ENCODE measurements around the gene SLC25A21. TPM values are rescaled to one million over a fixed set of nuclear protein-coding genes. Genes with fewer than 3 reads are reported as not detected.

Gene SLC25A21
- total RNA-seq, 2 experiments from 2014 or later, result not detected

DNA sequence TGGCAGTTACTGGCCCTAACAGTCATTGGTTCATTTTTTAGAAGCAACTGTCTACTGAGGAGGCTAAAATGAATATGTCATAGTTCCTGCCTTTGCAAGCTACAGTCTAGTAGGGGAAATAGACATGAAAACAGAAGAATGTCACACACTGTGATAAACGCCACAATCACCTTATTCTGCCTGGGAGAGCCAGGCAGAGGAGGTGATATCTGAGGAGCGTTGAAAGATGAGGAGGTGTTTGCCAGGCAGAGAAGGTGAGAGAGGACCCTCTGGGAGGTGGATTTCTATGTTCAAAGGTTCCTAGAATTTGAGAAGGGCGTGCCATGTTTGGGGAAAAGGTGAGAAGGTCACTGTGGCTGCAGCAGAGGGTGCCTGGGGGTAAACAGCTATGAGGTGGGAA, 325.0 kb downstream of the SLC25A21 start:
- DNase-seq (no peak), ATAC-seq (no peak)
- TF ChIP-seq, protein P1, sequence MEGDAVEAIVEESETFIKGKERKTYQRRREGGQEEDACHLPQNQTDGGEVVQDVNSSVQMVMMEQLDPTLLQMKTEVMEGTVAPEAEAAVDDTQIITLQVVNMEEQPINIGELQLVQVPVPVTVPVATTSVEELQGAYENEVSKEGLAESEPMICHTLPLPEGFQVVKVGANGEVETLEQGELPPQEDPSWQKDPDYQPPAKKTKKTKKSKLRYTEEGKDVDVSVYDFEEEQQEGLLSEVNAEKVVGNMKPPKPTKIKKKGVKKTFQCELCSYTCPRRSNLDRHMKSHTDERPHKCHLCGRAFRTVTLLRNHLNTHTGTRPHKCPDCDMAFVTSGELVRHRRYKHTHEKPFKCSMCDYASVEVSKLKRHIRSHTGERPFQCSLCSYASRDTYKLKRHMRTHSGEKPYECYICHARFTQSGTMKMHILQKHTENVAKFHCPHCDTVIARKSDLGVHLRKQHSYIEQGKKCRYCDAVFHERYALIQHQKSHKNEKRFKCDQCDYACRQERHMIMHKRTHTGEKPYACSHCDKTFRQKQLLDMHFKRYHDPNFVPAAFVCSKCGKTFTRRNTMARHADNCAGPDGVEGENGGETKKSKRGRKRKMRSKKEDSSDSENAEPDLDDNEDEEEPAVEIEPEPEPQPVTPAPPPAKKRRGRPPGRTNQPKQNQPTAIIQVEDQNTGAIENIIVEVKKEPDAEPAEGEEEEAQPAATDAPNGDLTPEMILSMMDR (IDR thresholded peaks at IDR 0.05), result no peak
- Mint-ChIP-seq H3K9me3 (no peaks in the 10 kb centered on the region), H3K4me1 (ENCODE audit: low read depth) (no peaks in the 10 kb centered on the region), H3K27ac (no peak overlapping the region), H3K4me3 (no peak overlapping the region), H3K27me3 (no peaks in the 10 kb centered on the region), H3K36me3 (ENCODE audit: low read depth) (no peaks in the 10 kb centered on the region)
- ChIA-PET CTCF (no interaction called here), POLR2A (no interaction called here)
- intact Hi-C loops (cut with micrococcal nuclease), result no loop called here

DNA sequence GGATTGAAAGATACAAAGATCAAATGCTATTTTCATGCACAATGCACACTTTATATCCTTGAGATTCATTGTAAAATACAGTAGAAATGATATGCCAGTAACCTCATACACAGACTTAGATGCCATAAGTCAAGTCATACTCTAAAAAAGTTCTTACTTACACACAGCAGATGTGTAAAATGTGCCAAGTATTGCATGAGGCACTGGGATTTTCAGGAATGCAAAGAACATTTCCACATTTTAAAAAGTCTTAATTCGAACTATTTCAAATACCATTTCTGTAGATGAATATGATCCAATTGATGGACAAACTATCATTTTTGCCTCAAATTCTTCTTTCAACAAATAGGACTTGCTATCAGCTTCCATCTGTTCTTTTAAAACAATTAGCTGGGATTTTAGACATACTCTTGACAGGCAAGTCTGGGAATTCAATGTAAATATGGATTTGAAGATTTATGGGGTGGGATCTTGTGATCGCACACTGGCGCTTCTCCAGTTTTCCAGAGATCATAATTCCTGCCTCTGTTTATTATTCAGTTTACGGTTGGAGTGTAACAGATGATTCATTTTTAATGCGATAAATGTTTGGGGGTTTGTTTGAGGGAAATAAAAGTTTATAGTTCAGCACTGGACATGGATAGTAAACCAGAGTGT, 326.9 kb downstream of the SLC25A21 start:
- no peak overlapping the region for H3K4me3 Mint-ChIP-seq
- no peak overlapping the region for H3K27ac Mint-ChIP-seq
- no peaks in the 10 kb centered on the region for H3K27me3 Mint-ChIP-seq
- CTCF ChIA-PET, result no interaction called here
- H3K4me1 Mint-ChIP-seq (ENCODE audit: low read depth), result no peaks in the 10 kb centered on the region
- POLR2A ChIA-PET, result no interaction called here
- DNase-seq, result no peak
- intact Hi-C loops (cut with micrococcal nuclease), result no loop called here
- no peaks in the 10 kb centered on the region for H3K36me3 Mint-ChIP-seq (ENCODE audit: low read depth)
- TF ChIP-seq, protein P1 (IDR thresholded peaks at IDR 0.05), result no peak
- ATAC-seq, result no peak
- H3K9me3 Mint-ChIP-seq, result no peaks in the 10 kb centered on the region

DNA sequence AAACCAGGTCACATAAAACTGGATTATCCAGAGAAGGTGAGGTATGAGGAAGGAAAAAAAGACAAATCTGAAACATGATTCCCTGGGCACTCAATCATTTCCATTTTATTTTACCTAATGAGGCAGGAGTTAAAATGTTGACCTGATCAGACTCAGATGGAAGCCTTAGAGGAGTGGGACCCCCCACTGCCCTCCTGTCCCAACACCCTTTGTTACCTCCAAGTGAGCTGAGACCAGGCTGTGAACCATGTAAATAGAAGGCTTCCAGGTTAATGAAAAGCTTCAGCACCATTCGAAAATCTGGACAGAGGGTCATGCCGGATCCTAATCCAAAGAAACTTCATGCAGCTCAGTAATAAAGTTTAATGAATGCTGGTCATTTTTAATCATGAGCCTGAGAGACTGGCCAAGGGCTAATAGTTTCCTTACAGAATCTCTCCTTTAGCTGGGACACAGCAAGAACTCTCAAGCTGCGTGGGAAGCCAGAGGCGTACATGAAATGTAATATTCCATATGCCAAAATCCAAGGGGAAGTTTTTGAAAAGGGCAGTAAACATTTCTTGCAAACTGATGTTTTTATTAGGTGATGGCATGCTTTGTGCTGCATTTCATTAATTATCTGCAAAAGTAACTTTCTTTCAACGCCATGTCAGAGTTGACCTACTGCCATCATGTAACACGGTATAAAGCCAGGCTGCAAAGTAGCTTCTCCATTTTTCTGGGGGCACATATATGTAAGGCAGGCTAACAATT, 327.8 kb downstream of the SLC25A21 start:
- POLR2A ChIA-PET, result no interaction called here
- CTCF ChIA-PET, result no interaction called here
- H3K9me3 Mint-ChIP-seq, result no peaks in the 10 kb centered on the region
- intact Hi-C loops (cut with micrococcal nuclease), result no loop called here
- DNase-seq (no peak), ATAC-seq (no peak)
- no peak overlapping the region for H3K27ac Mint-ChIP-seq
- no peaks in the 10 kb centered on the region for H3K4me1 Mint-ChIP-seq (ENCODE audit: low read depth)
- no peaks in the 10 kb centered on the region for H3K27me3 Mint-ChIP-seq
- H3K36me3 Mint-ChIP-seq (ENCODE audit: low read depth), result no peaks in the 10 kb centered on the region
- H3K4me3 Mint-ChIP-seq, result no peak overlapping the region
- TF ChIP-seq, protein P1 (IDR thresholded peaks at IDR 0.05), result no peak

DNA sequence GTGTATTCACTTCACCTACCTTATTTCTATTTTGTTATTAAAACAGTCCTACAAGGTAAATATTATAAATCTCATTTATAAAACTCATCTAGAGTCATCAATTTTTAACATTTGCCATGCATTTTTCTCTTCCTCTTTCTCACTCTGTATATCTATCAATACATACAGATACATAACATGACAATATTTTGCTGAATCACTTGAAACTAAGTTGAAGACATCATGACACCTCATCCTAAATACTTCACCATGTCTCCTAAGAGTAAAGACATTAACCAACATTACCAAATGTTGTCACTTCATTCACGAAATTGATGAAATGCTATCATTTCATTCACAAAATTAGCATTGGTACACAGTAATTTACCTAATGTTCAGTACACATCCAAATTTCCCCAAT, 329.0 kb downstream of the SLC25A21 start:
- Mint-ChIP-seq H3K4me3 (no peak overlapping the region), H3K27me3 (no peaks in the 10 kb centered on the region), H3K36me3 (ENCODE audit: low read depth) (no peaks in the 10 kb centered on the region), H3K27ac (no peak overlapping the region), H3K9me3 (no peaks in the 10 kb centered on the region), H3K4me1 (ENCODE audit: low read depth) (no peaks in the 10 kb centered on the region)
- ATAC-seq (no peak), DNase-seq (no peak)
- ChIA-PET POLR2A (no interaction called here), CTCF (no interaction called here)
- TF ChIP-seq, protein P1 (IDR thresholded peaks at IDR 0.05), result no peak
- intact Hi-C loops (cut with micrococcal nuclease), result no loop called here

DNA sequence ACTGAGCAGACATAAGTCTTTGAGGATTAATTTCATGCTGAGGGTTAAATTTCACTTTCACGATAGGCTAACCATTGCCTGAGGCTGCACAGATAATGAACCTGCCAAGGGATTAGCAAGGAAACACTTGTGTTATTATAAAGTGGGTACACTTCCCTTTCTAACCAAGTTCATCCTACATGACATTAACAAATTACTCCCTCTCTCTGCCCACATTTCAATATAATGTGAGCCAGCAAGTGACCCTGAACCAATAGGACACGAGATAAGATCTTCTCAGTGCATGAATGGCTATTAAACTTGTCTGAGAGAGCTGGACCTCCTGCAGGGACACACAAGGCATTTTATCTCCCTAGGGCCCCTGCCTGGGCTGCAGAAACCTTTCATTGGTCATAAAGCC, 337.3 kb downstream of the SLC25A21 start:
- ATAC-seq, result no peak
- Mint-ChIP-seq H3K4me3 (no peak overlapping the region), H3K27me3 (peaks cover 1% of the 10 kb centered on the region), H3K36me3 (ENCODE audit: low read depth) (no peaks in the 10 kb centered on the region), H3K9me3 (peaks cover 2% of the 10 kb centered on the region), H3K27ac (no peak overlapping the region), H3K4me1 (ENCODE audit: low read depth) (no peaks in the 10 kb centered on the region)
- POLR2A ChIA-PET, result no interaction called here
- TF ChIP-seq, protein P1 (IDR thresholded peaks at IDR 0.05), result no peak
- intact Hi-C loops (cut with micrococcal nuclease), result no loop called here
- no peak for DNase-seq
- CTCF ChIA-PET, result no interaction called here

All from activated CD8-positive, alpha-beta T cell treated with anti-CD3 and anti-CD28 coated beads for 36 hours (primary cell).